Activated CD4-positive, alpha-beta T cell treated with anti-CD3 and anti-CD28 coated beads for 1 hour (primary cell): Measurements from ENCODE around the gene IFITM1.
"Not testable (repeated sequence)": the region's sequence is repeated elsewhere in the genome, so short reads cannot be mapped to it uniquely, and the experiment has no call there.

Experiments
- DNase-seq: peaks from one replicate; pipeline ENCODE4 v3.0.0-alpha.2; 2020

IFITM1 gene

DNA sequence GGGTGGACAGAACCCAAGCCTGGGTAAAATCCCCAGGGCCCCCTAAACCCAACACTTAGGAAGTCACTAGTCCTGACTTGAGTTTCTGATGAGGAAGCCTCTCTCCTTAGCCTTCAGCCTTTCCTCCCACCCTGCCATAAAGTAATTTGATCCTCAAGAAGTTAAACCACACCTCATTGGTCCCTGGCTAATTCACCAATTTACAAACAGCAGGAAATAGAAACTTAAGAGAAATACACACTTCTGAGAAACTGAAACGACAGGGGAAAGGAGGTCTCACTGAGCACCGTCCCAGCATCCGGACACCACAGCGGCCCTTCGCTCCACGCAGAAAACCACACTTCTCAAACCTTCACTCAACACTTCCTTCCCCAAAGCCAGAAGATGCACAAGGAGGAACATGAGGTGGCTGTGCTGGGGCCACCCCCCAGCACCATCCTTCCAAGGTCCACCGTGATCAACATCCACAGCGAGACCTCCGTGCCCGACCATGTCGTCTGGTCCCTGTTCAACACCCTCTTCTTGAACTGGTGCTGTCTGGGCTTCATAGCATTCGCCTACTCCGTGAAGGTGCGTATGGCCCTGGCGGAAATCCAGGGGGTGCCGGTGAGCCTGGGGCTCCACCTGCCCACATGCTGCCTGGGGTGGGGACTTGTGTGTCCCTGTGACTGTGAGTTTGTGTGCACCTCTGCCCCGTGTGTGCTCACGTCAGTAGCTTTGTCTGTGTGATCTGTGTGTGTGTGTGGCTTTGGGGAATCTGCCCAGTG lies at the start of gene IFITM1:
Gene IFITM1, plus strand, starts transcription at position 254 of the 767 bp plus-strand sequence. Its CDS starts 131 bp downstream, at position 385.
- peak; percentile 64 for DNase-seq

DNA sequence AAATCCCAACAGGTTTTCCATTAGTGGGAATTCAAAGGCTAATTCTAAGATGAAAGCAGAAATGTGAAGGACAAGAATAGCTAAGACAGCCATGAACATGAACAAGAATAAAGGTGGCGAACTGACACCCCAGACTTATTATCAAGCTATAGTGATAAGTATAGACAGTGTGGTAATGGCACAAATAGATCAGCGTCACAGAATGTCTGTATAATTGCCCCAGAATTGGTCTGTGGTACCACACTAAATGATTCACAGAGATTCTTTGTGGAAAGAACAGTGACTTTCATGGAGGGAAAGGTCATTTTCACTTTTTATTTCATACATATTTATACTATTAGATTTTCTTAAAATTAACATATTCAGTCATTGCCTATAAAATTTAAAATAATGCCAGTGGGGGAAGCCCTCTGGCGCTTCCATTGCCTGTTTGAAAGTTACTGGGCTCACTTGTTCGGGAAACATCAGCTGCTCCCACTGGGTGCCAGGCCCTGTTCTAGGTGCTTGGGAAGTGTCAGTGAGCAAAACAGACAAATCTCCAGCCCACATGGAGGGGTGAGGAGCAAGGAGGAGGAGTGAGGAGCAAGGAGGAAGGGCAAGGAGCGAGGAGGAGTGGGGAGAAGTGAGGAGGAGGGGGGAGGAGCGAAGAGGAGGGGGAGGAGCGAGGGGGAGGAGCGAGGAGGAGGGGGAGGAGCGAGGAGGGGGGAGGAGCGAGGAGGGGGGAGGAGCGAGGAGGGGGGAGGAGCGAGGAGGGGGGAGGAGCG lies 47.0 kb upstream of the IFITM1 start:
- DNase-seq: no peak

DNA sequence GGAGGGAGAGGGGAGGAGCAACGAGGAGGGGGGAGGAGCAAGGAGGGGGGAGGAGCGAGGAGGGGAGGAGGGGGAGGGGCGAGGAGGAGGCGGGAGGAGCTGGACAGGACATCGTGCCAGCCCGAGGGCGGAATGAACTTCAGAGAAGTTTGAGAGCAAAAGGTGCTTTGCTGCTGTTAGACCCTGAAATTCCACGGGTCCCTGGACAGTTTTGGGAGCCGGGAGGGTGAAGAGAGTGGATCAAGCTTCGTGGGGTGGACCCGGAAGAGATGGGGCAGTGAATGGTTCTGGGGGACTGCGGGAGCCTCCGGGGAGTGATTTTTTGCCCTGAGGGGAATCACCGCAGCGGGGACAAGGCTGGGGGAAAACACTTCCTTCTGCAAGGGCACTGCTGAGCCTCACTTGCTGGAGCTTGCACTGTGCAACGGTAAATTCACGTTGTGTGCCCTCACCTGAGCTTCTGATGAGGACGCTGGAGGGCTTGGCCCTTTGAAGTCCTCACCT lies 46.3 kb upstream of the IFITM1 start:
- peak; percentile 56 for DNase-seq

DNA sequence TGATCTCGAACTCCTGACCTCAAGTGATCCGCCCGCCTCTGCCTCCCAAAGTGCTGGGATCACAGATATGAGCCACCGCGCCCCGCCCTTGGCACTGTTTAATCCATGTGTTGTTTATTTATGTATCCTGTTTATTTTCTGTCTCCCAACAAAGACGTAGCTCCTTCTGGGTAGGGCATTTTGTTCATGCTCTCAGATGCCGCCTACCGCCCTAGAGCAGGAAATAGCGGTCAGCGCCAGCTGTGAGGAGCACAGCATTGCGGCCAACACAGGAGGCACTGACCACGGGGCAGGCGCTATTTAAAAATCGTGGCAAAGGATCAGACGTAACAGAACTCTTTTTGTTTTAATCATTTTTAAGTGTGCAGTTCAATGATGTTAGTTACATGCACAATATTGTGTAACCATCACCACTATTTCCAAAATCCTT lies 45.1 kb upstream of the IFITM1 start:
- DNase-seq: not testable (repeated sequence)

DNA sequence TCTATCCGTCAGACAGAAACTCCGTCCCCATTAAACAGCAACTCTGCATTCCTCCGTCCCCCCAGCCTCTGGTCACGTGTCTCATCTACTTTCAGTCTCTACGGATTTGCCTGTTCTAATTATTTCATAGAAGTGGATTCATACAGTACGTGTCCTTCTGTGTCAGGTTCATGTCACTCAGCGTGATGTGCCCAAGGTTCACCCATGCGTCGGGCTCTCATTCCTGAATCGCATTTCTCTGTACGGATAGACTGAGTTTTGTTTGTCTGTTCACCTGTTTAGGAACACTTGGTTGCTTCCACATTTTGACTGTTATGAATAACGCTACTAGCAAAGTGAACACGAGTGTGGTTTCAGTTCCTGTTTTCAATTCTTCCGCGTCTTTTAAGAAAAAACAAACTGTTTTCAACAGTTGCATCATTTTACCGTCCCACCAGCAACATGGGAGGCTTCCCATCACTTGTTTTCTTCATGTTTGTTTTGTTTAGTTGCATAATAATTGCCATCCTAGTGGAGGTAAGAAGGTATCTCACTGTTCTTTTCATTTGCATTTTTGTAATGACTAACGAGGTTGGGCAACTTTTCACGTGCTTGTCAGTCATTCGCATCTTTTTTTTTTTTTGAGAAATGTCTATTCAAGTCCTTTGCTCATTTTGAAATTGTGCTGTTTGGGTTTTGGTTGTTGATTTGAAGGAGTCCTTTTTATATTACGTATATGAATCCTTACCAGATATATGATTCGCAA lies 44.5 kb upstream of the IFITM1 start:
- DNase-seq: no peak

GRCh38 chr11:270451-271318 lies 43.2 kb upstream of the IFITM1 start:
- DNase-seq: no peak

GRCh38 chr11:271319-271715 lies 42.5 kb upstream of the IFITM1 start:
- DNase-seq: no peak

DNA sequence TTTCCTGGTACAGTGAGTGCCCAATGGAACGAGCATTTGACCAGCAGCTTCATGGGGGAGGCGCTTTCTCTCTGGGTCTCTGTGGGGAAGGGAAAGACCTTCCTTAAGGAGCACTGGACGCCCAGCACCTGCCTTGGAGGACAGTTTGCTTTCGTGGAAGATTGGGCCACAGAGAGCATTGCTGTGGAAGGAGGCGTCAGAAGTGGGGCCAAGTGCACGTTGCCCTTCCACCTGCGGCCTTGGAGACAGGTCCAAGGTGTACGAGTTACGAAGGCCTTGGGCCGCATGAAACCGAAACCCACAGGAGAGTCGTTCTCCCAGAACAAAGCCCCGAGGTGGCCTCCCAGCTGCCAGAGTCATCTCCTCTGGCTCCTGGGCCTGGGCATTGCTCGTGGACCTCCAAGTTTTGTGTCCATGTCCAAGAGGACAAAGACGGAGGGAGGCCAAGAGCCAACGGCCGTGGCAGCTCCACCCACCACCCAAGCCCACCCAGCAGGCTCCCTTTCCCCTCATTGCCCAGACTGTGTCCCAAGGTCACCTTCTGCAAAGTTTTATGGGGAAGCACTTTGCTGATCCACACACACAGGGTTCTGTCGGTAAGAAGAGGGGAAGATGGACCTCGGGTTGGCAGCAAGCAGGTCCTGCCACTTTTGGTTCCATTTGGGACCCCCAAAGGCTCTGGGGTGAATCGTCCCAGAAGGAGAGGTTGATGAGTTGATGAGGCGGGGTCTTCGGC lies 41.5 kb upstream of the IFITM1 start:
- no peak for DNase-seq

DNA sequence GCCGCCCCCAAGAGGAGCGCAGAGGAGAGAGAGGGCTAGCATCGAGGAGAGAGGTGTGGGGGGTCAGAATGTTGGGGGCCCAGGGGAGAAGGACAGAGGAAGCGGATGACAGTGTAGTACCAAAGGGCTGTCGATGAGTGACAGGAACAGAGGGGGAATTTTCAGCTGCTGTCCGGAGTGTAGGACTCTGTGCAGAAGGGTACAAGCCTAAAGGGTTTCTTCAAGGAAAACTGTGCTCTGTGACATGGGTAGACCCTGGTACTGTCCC lies 41.0 kb upstream of the IFITM1 start:
- DNase-seq: no peak

GRCh38 chr11:276219-276618 lies 37.6 kb upstream of the IFITM1 start:
- DNase-seq: no peak

DNA sequence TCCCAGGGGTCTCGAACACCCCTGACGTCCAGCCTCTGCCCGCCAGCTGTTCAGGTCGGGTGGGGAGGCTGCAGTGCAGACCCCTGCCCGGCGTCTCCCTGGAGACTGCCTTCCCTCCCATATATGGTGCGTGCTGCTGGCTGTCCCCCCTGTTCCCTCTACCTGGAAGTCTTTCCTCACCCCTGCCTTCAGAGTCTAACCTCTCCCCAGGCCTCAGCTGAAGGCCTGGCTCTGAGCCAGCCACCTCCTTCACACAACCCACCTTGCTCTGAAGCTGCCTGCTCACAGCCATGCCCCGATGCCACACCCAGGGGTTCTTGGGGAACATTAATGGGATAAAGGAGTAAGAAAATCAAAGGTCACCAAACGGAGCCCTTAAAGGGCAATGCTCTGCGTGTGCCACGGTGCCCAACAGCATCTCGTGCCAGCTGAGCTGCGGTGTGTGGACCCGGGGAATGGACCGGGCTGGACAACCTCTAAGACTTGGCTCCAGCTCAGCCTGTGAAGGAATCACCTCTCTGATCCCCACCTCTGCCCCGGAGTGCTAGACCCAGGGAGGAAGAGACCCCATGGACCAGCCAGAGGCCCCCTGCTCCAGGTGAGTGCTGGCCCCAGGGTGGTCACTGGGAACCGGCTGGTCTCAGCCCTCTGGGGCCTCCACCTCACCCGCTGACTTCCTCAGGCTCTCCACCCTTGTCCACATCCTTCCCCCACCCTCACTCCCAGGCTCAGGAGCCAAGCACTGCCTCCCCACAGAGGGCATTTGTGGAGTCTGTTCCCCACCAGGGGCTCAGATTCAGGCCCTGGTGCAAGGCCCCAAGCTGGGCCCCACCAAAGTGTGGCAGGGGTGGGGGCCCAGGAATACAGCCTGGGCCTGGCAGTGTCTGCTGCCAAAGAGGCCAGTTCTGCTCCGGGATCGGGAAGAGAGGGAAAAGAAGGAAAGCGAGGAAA lies 35.6 kb upstream of the IFITM1 start, which contains the start of gene NLRP6:
Gene NLRP6, plus strand, starts transcription at position 407 of the 951 bp plus-strand sequence. Its CDS starts 163 bp downstream, at position 570.
- DNase-seq: no peak

DNA sequence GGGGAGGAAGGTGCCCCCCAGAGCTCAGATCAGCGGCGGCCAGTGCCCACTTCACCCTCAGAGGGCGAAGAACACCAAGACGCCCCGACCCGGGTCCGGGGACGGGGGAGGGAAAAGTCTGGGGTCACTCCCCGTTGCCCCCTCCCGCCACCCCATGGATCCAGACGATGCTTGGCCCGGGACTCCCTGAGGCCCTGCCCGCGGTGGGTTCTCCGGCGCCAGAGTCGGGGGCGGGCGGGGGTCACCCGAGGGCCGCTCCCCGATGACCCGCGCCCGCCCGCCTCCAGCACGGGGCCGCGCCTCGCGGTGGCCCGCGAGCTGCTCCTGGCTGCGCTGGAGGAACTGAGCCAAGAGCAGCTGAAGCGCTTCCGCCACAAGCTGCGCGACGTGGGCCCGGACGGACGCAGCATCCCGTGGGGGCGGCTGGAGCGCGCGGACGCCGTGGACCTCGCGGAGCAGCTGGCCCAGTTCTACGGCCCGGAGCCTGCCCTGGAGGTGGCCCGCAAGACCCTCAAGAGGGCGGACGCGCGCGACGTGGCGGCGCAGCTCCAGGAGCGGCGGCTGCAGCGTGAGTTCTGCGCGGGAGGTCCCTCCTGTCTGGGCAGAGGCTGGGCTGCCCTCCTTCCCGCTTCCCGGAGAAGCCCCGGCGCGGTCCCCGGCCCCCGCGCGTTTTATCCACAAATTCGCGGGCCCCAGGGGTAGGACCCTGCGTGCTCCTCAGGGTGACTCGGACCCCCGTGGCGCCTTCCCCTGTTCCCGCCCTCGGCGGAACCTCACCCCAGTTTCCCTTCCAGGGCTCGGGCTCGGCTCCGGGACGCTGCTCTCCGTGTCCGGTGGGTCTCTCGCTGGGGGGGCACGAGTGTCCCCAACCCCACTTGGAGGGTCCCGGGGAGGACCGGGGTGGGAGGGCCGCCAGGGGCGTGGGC lies 34.5 kb upstream of the IFITM1 start:
- peak; percentile 15 for DNase-seq

DNA sequence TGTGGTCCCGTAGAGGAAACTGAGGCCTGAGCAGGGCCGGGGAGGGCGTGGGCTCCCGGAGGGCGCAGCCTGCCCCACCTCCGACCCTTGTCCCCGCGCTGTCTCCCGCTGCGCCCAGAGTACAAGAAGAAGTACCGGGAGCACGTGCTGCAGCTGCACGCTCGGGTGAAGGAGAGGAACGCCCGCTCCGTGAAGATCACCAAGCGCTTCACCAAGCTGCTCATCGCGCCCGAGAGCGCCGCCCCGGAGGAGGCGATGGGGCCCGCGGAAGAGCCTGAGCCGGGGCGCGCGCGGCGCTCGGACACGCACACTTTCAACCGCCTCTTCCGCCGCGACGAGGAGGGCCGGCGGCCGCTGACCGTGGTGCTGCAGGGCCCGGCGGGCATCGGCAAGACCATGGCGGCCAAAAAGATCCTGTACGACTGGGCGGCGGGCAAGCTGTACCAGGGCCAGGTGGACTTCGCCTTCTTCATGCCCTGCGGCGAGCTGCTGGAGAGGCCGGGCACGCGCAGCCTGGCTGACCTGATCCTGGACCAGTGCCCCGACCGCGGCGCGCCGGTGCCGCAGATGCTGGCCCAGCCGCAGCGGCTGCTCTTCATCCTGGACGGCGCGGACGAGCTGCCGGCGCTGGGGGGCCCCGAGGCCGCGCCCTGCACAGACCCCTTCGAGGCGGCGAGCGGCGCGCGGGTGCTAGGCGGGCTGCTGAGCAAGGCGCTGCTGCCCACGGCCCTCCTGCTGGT lies 33.7 kb upstream of the IFITM1 start:
- peak; percentile 49 for DNase-seq

DNA sequence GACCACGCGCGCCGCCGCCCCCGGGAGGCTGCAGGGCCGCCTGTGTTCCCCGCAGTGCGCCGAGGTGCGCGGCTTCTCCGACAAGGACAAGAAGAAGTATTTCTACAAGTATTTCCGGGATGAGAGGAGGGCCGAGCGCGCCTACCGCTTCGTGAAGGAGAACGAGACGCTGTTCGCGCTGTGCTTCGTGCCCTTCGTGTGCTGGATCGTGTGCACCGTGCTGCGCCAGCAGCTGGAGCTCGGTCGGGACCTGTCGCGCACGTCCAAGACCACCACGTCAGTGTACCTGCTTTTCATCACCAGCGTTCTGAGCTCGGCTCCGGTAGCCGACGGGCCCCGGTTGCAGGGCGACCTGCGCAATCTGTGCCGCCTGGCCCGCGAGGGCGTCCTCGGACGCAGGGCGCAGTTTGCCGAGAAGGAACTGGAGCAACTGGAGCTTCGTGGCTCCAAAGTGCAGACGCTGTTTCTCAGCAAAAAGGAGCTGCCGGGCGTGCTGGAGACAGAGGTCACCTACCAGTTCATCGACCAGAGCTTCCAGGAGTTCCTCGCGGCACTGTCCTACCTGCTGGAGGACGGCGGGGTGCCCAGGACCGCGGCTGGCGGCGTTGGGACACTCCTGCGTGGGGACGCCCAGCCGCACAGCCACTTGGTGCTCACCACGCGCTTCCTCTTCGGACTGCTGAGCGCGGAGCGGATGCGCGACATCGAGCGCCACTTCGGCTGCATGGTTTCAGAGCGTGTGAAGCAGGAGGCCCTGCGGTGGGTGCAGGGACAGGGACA lies 32.9 kb upstream of the IFITM1 start:
- peak; percentile 33 for DNase-seq

- DNase-seq: no peak
Observed at GRCh38 chr11:281486-282161, 32.2 kb upstream of the IFITM1 start.

GRCh38 chr11:282171-282570 lies 31.7 kb upstream of the IFITM1 start:
- DNase-seq: no peak
